ENCODE data around the gene ACOT6.

ACOT6 gene

GRCh38 chr14:73661872-73662271 lies 49.6 kb downstream of the ACOT6 start:
- DNase-seq = no peak
- Mint-ChIP-seq H3K9me3 (peaks cover 3% of the 10 kb centered on the region), H3K36me3 (ENCODE audit: low read depth) (peaks cover 50% of the 10 kb centered on the region), H3K27me3 (ENCODE audit: low read depth, poor library complexity) (no peaks in the 10 kb centered on the region), H3K27ac (no peak overlapping the region), H3K4me1 (no peaks in the 10 kb centered on the region), H3K4me3 (no peak overlapping the region)
- TF ChIP-seq CTCF (IDR thresholded peaks at IDR 0.05) = no peak

GRCh38 chr14:73662487-73662943 lies 50.2 kb downstream of the ACOT6 start:
- Mint-ChIP-seq H3K4me3 (no peak overlapping the region), H3K27me3 (ENCODE audit: low read depth, poor library complexity) (no peaks in the 10 kb centered on the region), H3K9me3 (peaks cover 3% of the 10 kb centered on the region), H3K27ac (no peak overlapping the region), H3K4me1 (no peaks in the 10 kb centered on the region), H3K36me3 (ENCODE audit: low read depth) (peaks cover 50% of the 10 kb centered on the region)
- no peak for TF ChIP-seq CTCF (IDR thresholded peaks at IDR 0.05)
- DNase-seq = no peak

GRCh38 chr14:73663548-73664212 lies 51.4 kb downstream of the ACOT6 start:
- H3K27me3 Mint-ChIP-seq (ENCODE audit: low read depth, poor library complexity) = no peaks in the 10 kb centered on the region
- TF ChIP-seq CTCF (IDR thresholded peaks at IDR 0.05) = no peak
- peaks cover 3% of the 10 kb centered on the region for H3K9me3 Mint-ChIP-seq
- H3K27ac Mint-ChIP-seq = peak overlapping the region; percentile 47
- no peak overlapping the region for H3K4me3 Mint-ChIP-seq
- DNase-seq = no peak
- H3K4me1 Mint-ChIP-seq = no peaks in the 10 kb centered on the region
- peaks cover 45% of the 10 kb centered on the region for H3K36me3 Mint-ChIP-seq (ENCODE audit: low read depth)

GRCh38 chr14:73665130-73665529 lies 52.8 kb downstream of the ACOT6 start:
- Mint-ChIP-seq H3K27ac (no peak overlapping the region), H3K4me3 (no peak overlapping the region), H3K27me3 (ENCODE audit: low read depth, poor library complexity) (no peaks in the 10 kb centered on the region), H3K9me3 (peaks cover 3% of the 10 kb centered on the region), H3K36me3 (ENCODE audit: low read depth) (peaks cover 45% of the 10 kb centered on the region), H3K4me1 (no peaks in the 10 kb centered on the region)
- TF ChIP-seq CTCF (IDR thresholded peaks at IDR 0.05) = no peak
- no peak for DNase-seq

- TF ChIP-seq CTCF (IDR thresholded peaks at IDR 0.05) = no peak
- H3K9me3 Mint-ChIP-seq = peaks cover 3% of the 10 kb centered on the region
- no peak for DNase-seq
- peaks cover 40% of the 10 kb centered on the region for H3K36me3 Mint-ChIP-seq (ENCODE audit: low read depth)
- H3K27me3 Mint-ChIP-seq (ENCODE audit: low read depth, poor library complexity) = no peaks in the 10 kb centered on the region
- no peak overlapping the region for H3K4me3 Mint-ChIP-seq
- H3K4me1 Mint-ChIP-seq = no peaks in the 10 kb centered on the region
- no peak overlapping the region for H3K27ac Mint-ChIP-seq
These were observed 54.3 kb downstream of the ACOT6 start for GRCh38 chr14:73666583-73666982.

- H3K27me3 Mint-ChIP-seq (ENCODE audit: low read depth, poor library complexity) = no peaks in the 10 kb centered on the region
- peaks cover 37% of the 10 kb centered on the region for H3K36me3 Mint-ChIP-seq (ENCODE audit: low read depth)
- no peak for DNase-seq
These were observed 55.5 kb downstream of the ACOT6 start for GRCh38 chr14:73667854-73668253.

More at GRCh38 chr14:73667854-73668253, 55.5 kb downstream of the ACOT6 start:
- no peak for TF ChIP-seq CTCF (IDR thresholded peaks at IDR 0.05)
- Mint-ChIP-seq H3K27ac (no peak overlapping the region), H3K4me1 (no peaks in the 10 kb centered on the region), H3K4me3 (no peak overlapping the region), H3K9me3 (no peaks in the 10 kb centered on the region)

All from nephron progenitor cell (in vitro differentiated cells).